ENCODE data around the gene PHOX2A. TPM values are rescaled to one million over a fixed set of nuclear protein-coding genes. Genes with fewer than 3 reads are reported as not detected.

The PHOX2A gene
- total and polyA plus RNA-seq, 2 of the 13 experiments (the other 11 are each of a cell fraction or from before 2014, with no cell fraction given): not detected

GRCh38 chr11:72241291-72241781 lies 2.6 kb downstream of the PHOX2A start (continued):
- TF ChIP-seq ZNF670 (CRISPR knock-in tag; IDR thresholded peaks at IDR 0.05; ENCODE audit: borderline replicate concordance) (no peak), ZNF772 (CRISPR knock-in tag; IDR thresholded peaks at IDR 0.05) (no peak)

GRCh38 chr11:72240461-72241290 lies 3.3 kb downstream of the PHOX2A start:
- BruUV-seq (replicated peaks): no TSS peak
- Histone ChIP-seq H3K79me2 (ENCODE audit: insufficient read depth, low read length) (no peaks in the 10 kb centered on the region), H3K4me1 (ENCODE audit: insufficient read depth, low read length) (peaks cover 17% of the 10 kb centered on the region), H3K27me3 (ENCODE audit: control insufficient read depth in 1 of 2, insufficient read depth in 2 of 2, low read length in 2 of 2) (peaks cover 10 to 49% of the 10 kb centered on the region in 2 experiments), H2AFZ (ENCODE audit: low read length) (no peak overlapping the region), H3K9ac (ENCODE audit: insufficient read depth, low read depth, low read length) (no peak overlapping the region), H3K9me3 (ENCODE audit: low read length) (no peaks in the 10 kb centered on the region), H3K36me3 (replicated peaks in 1 of 2; ENCODE audit: control insufficient read depth in 1 of 2, insufficient read depth in 2 of 2, low read length in 2 of 2) (peaks cover 3% of the 10 kb centered on the region in 2 experiments; a peak in 2 of 5 replicates), H3K4me3 (replicated peaks in 1 of 3; ENCODE audit: insufficient read depth in 1 of 3, low read depth in 2 of 3, low read length in 3 of 3) (peak overlapping the region in 1 of 3 experiments; percentile 45; a peak in 2 of 6 replicates), H3K27ac (ENCODE audit: extremely low read length, insufficient read depth, low read length) (no peak overlapping the region), H4K20me1 (ENCODE audit: insufficient read depth, low read length) (no peaks in the 10 kb centered on the region), H3K4me2 (ENCODE audit: low read depth, low read length) (peak overlapping the region; percentile 48)
- intact Hi-C loops (cut with micrococcal nuclease; ENCODE audit: unreplicated experiment): no loop called here
- FAIRE-seq: no peak
- peak; percentile 52 for ATAC-seq
- TF ChIP-seq, protein P1, sequence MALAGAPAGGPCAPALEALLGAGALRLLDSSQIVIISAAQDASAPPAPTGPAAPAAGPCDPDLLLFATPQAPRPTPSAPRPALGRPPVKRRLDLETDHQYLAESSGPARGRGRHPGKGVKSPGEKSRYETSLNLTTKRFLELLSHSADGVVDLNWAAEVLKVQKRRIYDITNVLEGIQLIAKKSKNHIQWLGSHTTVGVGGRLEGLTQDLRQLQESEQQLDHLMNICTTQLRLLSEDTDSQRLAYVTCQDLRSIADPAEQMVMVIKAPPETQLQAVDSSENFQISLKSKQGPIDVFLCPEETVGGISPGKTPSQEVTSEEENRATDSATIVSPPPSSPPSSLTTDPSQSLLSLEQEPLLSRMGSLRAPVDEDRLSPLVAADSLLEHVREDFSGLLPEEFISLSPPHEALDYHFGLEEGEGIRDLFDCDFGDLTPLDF (CRISPR knock-in tag; IDR thresholded peaks at IDR 0.05): no peak
- no peak for TF ChIP-seq PAX8 (CRISPR knock-in tag; IDR thresholded peaks at IDR 0.05; ENCODE audit: borderline replicate concordance)
- TF ChIP-seq, protein P2, sequence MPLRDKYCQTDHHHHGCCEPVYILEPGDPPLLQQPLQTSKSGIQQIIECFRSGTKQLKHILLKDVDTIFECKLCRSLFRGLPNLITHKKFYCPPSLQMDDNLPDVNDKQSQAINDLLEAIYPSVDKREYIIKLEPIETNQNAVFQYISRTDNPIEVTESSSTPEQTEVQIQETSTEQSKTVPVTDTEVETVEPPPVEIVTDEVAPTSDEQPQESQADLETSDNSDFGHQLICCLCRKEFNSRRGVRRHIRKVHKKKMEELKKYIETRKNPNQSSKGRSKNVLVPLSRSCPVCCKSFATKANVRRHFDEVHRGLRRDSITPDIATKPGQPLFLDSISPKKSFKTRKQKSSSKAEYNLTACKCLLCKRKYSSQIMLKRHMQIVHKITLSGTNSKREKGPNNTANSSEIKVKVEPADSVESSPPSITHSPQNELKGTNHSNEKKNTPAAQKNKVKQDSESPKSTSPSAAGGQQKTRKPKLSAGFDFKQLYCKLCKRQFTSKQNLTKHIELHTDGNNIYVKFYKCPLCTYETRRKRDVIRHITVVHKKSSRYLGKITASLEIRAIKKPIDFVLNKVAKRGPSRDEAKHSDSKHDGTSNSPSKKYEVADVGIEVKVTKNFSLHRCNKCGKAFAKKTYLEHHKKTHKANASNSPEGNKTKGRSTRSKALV (CRISPR knock-in tag; IDR thresholded peaks at IDR 0.05): peak; percentile 20; the same call in 1 of the 2 replicates
- no peak for TF ChIP-seq ZNF629 (CRISPR knock-in tag; conservative IDR thresholded peaks at IDR 0.05)
- TF ChIP-seq, protein P3, sequence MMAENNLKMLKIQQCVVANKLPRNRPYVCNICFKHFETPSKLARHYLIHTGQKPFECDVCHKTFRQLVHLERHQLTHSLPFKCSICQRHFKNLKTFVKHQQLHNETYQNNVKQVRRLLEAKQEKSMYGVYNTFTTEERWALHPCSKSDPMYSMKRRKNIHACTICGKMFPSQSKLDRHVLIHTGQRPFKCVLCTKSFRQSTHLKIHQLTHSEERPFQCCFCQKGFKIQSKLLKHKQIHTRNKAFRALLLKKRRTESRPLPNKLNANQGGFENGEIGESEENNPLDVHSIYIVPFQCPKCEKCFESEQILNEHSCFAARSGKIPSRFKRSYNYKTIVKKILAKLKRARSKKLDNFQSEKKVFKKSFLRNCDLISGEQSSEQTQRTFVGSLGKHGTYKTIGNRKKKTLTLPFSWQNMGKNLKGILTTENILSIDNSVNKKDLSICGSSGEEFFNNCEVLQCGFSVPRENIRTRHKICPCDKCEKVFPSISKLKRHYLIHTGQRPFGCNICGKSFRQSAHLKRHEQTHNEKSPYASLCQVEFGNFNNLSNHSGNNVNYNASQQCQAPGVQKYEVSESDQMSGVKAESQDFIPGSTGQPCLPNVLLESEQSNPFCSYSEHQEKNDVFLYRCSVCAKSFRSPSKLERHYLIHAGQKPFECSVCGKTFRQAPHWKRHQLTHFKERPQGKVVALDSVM (CRISPR knock-in tag; IDR thresholded peaks at IDR 0.05): no peak
- no peak for TF ChIP-seq TCF7 (IDR thresholded peaks at IDR 0.05; ENCODE audit: low read depth)
- no peak for TF ChIP-seq SETDB1 (CRISPR knock-in tag; IDR thresholded peaks at IDR 0.05; ENCODE audit: borderline replicate concordance)
- TF ChIP-seq ZKSCAN8 (CRISPR knock-in tag; IDR thresholded peaks at IDR 0.05; ENCODE audit: borderline replicate concordance): no peak
- 0 out of 2 replicates have a peak, but pooled peaks have one; percentile 67 for TF ChIP-seq EZH2 (conservative IDR thresholded peaks at IDR 0.05; ENCODE audit: low read depth, low read length)
- TF ChIP-seq, protein P4, sequence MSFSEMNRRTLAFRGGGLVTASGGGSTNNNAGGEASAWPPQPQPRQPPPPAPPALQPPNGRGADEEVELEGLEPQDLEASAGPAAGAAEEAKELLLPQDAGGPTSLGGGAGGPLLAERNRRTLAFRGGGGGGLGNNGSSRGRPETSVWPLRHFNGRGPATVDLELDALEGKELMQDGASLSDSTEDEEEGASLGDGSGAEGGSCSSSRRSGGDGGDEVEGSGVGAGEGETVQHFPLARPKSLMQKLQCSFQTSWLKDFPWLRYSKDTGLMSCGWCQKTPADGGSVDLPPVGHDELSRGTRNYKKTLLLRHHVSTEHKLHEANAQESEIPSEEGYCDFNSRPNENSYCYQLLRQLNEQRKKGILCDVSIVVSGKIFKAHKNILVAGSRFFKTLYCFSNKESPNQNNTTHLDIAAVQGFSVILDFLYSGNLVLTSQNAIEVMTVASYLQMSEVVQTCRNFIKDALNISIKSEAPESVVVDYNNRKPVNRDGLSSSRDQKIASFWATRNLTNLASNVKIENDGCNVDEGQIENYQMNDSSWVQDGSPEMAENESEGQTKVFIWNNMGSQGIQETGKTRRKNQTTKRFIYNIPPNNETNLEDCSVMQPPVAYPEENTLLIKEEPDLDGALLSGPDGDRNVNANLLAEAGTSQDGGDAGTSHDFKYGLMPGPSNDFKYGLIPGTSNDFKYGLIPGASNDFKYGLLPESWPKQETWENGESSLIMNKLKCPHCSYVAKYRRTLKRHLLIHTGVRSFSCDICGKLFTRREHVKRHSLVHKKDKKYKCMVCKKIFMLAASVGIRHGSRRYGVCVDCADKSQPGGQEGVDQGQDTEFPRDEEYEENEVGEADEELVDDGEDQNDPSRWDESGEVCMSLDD (CRISPR knock-in tag; IDR thresholded peaks at IDR 0.05; ENCODE audit: borderline replicate concordance): no peak
- POLR2A ChIA-PET: no interaction called here
- 52% methylated on average over 36 of the region's 44 CpGs for WGBS (ENCODE audit: low lambda C conversion rate)
- CTCF ChIA-PET (ENCODE audit: low intra/inter-chr PET ratio, low total read pairs): no interaction called here
- in situ Hi-C loops (cut with HindIII; ENCODE audit: extremely low pct_ligation_motif_present, low pct_unique_long_range_greater_than_20kb): no loop called here
- no peak for DNase-seq (ENCODE audit: low spot score)
